SK-N-SH treated with all-trans-retinoic acid at 6 μM for 48 hours (cell line): ENCODE results near the gene GPR160.
"Not testable (repeated sequence)": the region's sequence is repeated elsewhere in the genome, so short reads cannot be mapped to it uniquely, and the experiment has no call there.

Experiments used
- ATAC-seq: fragments of 200-7000 bp; cut with Tn5 transposase; 3 replicates; pipeline ENCODE4 v1.9.1; 2020; ENCODE audit warnings: mild to moderate bottlenecking, moderate library complexity
- ARNTL ChIP-seq: fragments of 450-650 bp; formaldehyde crosslinking; IDR thresholded peaks from 2 replicates; pipeline ENCODE4 v1.5.0; 2020; ENCODE audit warnings: low read depth, mild to moderate bottlenecking, moderate library complexity, borderline replicate concordance
- BACH2 ChIP-seq: fragments of 250-450 bp; sonication (Bioruptor Pico); IDR thresholded peaks from 2 replicates; pipeline ENCODE4 v1.9.0; 2021; ENCODE audit warnings: mild to moderate bottlenecking, borderline replicate concordance
- CSDC2 ChIP-seq: fragments of 250-450 bp; sonication (Bioruptor Pico); IDR thresholded peaks from 2 replicates; pipeline ENCODE4 v1.5.0; 2020; ENCODE audit warnings: mild to moderate bottlenecking, moderate library complexity
- ESRRG ChIP-seq: fragments of 250-450 bp; sonication (Bioruptor Pico); IDR thresholded peaks from 2 replicates; pipeline ENCODE4 v1.6.1; 2021; ENCODE audit warnings: mild to moderate bottlenecking
- ISL1 ChIP-seq: fragments of 250-450 bp; sonication (Bioruptor Pico); IDR thresholded peaks from 2 replicates; pipeline ENCODE4 v2.1.2; 2022; ENCODE audit warnings: mild to moderate bottlenecking, moderate library complexity
- OSR1 ChIP-seq: fragments of 250-450 bp; sonication (Bioruptor Pico); IDR thresholded peaks from 2 replicates; pipeline ENCODE4 v1.8.0; 2022; ENCODE audit warnings: moderate library complexity, mild to moderate bottlenecking, inconsistent platforms
- PPARA ChIP-seq: fragments of 250-450 bp; sonication (Bioruptor Pico); IDR thresholded peaks from 2 replicates; pipeline ENCODE4 v1.5.0; 2020; ENCODE audit warnings: mild to moderate bottlenecking, borderline replicate concordance
- RARB ChIP-seq: fragments of 250-450 bp; sonication (Bioruptor Pico); IDR thresholded peaks from 2 replicates; pipeline ENCODE4 v1.8.0; 2021; ENCODE audit warnings: mild to moderate bottlenecking, moderate library complexity
- SNAI2 ChIP-seq: fragments of 250-450 bp; sonication (Bioruptor Pico); IDR thresholded peaks from 2 replicates; pipeline ENCODE4 v1.5.0; 2020; ENCODE audit warnings: mild to moderate bottlenecking, moderate library complexity
- TCF4 ChIP-seq: fragments of 250-450 bp; sonication (Bioruptor Pico); IDR thresholded peaks from 2 replicates; pipeline ENCODE4 v1.8.0; 2021; ENCODE audit warnings: mild to moderate bottlenecking, moderate library complexity, borderline replicate concordance
- ZC3H10 ChIP-seq: fragments of 250-450 bp; sonication (Bioruptor Pico); IDR thresholded peaks from 2 replicates; pipeline ENCODE4 v1.5.1; 2021; ENCODE audit warnings: mild to moderate bottlenecking, moderate library complexity
- ZFP30 ChIP-seq: fragments of 450-650 bp; formaldehyde crosslinking; IDR thresholded peaks from 2 replicates; pipeline ENCODE4 v1.5.0; 2022; ENCODE audit warnings: mild to moderate bottlenecking, moderate library complexity
- ZNF565 ChIP-seq: fragments of 450-650 bp; formaldehyde crosslinking; conservative IDR thresholded peaks from 2 replicates; pipeline ENCODE4 v1.5.0; 2020; ENCODE audit warnings: low read depth, mild to moderate bottlenecking, moderate library complexity
- ZNF8 ChIP-seq: fragments of 450-650 bp; formaldehyde crosslinking; IDR thresholded peaks from 2 replicates; pipeline ENCODE4 v1.5.0; 2020; ENCODE audit warnings: mild to moderate bottlenecking, moderate library complexity
- TF ChIP-seq, protein P1 (sequence below): fragments of 250-450 bp; sonication (Bioruptor Pico); IDR thresholded peaks from 2 replicates; pipeline ENCODE4 v1.8.0; 2020; ENCODE audit warnings: mild to moderate bottlenecking, moderate library complexity, borderline replicate concordance
- TF ChIP-seq, protein P2 (sequence below): fragments of 250-450 bp; sonication (Bioruptor Pico); IDR thresholded peaks from 2 replicates; pipeline ENCODE4 v1.5.1; 2021; ENCODE audit warnings: mild to moderate bottlenecking, moderate library complexity
- TF ChIP-seq, protein P3 (sequence below): fragments of 250-450 bp; sonication (Bioruptor Pico); IDR thresholded peaks from 2 replicates; pipeline ENCODE4 v1.8.0; 2021; ENCODE audit warnings: low read depth, mild to moderate bottlenecking, moderate library complexity, borderline replicate concordance
- TF ChIP-seq, protein P4 (sequence below): fragments of 250-450 bp; sonication (Bioruptor Pico); IDR thresholded peaks from 2 replicates; pipeline ENCODE4 v1.5.1; 2020; ENCODE audit warnings: low read depth, mild to moderate bottlenecking, moderate library complexity
- TF ChIP-seq, protein P5 (sequence below): fragments of 250-450 bp; sonication (Bioruptor Pico); IDR thresholded peaks from 2 replicates; pipeline ENCODE4 v1.5.0; 2020; ENCODE audit warnings: mild to moderate bottlenecking, moderate library complexity

GPR160 gene

DNA sequence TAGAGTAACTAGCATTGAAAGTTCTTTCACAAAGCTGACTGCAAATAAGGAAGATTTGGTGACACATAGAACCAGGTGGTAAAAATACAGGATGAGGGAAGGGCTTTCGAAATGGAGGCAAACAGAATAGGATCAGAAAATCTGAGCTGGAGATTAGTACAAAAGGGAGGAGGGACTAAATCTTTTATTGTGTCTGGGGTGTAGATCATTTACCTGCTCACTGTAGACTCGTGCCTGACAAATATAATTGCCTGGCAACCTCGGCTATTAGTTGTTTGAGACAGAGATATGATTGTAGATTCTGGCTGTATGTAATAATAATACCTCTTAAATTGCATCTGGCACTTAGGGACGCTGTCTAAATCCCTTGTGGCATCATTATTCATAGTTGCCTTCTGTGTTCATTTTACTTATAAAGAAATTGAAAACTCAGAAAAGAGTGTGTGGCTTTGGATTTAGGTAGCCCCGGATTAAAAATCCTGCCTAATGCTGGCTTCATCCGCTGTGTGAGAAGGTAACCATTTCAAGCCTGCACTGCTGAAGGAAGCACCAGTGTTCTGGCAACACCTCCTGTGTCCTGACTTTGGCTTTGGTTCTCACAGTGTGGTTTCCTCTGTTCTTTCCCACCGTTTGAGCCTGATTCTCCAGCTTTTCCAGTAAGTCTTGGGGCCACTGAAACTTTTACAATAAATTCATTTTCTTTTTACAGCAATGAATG lies 25.0 kb upstream of the GPR160 start:
- TF ChIP-seq TCF4 (CRISPR knock-in tag): no peak
- TF ChIP-seq ZNF8 (CRISPR knock-in tag): no peak
- TF ChIP-seq, protein P1, sequence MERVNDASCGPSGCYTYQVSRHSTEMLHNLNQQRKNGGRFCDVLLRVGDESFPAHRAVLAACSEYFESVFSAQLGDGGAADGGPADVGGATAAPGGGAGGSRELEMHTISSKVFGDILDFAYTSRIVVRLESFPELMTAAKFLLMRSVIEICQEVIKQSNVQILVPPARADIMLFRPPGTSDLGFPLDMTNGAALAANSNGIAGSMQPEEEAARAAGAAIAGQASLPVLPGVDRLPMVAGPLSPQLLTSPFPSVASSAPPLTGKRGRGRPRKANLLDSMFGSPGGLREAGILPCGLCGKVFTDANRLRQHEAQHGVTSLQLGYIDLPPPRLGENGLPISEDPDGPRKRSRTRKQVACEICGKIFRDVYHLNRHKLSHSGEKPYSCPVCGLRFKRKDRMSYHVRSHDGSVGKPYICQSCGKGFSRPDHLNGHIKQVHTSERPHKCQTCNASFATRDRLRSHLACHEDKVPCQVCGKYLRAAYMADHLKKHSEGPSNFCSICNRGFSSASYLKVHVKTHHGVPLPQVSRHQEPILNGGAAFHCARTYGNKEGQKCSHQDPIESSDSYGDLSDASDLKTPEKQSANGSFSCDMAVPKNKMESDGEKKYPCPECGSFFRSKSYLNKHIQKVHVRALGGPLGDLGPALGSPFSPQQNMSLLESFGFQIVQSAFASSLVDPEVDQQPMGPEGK (CRISPR knock-in tag): no peak
- no peak for TF ChIP-seq ZNF565 (CRISPR knock-in tag)
- TF ChIP-seq PPARA (CRISPR knock-in tag): no peak
- TF ChIP-seq, protein P2, sequence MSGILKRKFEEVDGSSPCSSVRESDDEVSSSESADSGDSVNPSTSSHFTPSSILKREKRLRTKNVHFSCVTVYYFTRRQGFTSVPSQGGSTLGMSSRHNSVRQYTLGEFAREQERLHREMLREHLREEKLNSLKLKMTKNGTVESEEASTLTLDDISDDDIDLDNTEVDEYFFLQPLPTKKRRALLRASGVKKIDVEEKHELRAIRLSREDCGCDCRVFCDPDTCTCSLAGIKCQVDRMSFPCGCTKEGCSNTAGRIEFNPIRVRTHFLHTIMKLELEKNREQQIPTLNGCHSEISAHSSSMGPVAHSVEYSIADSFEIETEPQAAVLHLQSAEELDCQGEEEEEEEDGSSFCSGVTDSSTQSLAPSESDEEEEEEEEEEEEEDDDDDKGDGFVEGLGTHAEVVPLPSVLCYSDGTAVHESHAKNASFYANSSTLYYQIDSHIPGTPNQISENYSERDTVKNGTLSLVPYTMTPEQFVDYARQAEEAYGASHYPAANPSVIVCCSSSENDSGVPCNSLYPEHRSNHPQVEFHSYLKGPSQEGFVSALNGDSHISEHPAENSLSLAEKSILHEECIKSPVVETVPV (CRISPR knock-in tag): no peak
- no peak for TF ChIP-seq ZFP30 (CRISPR knock-in tag)
- no peak for TF ChIP-seq BACH2 (CRISPR knock-in tag)
- TF ChIP-seq ESRRG (CRISPR knock-in tag): no peak
- TF ChIP-seq, protein P3, sequence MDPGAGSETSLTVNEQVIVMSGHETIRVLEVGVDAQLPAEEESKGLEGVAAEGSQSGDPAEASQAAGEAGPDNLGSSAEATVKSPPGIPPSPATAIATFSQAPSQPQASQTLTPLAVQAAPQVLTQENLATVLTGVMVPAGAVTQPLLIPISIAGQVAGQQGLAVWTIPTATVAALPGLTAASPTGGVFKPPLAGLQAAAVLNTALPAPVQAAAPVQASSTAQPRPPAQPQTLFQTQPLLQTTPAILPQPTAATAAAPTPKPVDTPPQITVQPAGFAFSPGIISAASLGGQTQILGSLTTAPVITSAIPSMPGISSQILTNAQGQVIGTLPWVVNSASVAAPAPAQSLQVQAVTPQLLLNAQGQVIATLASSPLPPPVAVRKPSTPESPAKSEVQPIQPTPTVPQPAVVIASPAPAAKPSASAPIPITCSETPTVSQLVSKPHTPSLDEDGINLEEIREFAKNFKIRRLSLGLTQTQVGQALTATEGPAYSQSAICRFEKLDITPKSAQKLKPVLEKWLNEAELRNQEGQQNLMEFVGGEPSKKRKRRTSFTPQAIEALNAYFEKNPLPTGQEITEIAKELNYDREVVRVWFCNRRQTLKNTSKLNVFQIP: no peak
- no peak for TF ChIP-seq ARNTL (CRISPR knock-in tag)
- no peak for TF ChIP-seq SNAI2
- TF ChIP-seq, protein P4, sequence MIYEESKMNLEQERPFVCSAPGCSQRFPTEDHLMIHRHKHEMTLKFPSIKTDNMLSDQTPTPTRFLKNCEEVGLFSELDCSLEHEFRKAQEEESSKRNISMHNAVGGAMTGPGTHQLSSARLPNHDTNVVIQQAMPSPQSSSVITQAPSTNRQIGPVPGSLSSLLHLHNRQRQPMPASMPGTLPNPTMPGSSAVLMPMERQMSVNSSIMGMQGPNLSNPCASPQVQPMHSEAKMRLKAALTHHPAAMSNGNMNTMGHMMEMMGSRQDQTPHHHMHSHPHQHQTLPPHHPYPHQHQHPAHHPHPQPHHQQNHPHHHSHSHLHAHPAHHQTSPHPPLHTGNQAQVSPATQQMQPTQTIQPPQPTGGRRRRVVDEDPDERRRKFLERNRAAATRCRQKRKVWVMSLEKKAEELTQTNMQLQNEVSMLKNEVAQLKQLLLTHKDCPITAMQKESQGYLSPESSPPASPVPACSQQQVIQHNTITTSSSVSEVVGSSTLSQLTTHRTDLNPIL (CRISPR knock-in tag): no peak
- TF ChIP-seq, protein P5, sequence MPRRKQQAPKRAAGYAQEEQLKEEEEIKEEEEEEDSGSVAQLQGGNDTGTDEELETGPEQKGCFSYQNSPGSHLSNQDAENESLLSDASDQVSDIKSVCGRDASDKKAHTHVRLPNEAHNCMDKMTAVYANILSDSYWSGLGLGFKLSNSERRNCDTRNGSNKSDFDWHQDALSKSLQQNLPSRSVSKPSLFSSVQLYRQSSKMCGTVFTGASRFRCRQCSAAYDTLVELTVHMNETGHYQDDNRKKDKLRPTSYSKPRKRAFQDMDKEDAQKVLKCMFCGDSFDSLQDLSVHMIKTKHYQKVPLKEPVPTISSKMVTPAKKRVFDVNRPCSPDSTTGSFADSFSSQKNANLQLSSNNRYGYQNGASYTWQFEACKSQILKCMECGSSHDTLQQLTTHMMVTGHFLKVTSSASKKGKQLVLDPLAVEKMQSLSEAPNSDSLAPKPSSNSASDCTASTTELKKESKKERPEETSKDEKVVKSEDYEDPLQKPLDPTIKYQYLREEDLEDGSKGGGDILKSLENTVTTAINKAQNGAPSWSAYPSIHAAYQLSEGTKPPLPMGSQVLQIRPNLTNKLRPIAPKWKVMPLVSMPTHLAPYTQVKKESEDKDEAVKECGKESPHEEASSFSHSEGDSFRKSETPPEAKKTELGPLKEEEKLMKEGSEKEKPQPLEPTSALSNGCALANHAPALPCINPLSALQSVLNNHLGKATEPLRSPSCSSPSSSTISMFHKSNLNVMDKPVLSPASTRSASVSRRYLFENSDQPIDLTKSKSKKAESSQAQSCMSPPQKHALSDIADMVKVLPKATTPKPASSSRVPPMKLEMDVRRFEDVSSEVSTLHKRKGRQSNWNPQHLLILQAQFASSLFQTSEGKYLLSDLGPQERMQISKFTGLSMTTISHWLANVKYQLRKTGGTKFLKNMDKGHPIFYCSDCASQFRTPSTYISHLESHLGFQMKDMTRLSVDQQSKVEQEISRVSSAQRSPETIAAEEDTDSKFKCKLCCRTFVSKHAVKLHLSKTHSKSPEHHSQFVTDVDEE (CRISPR knock-in tag): no peak
- no peak for ATAC-seq

DNA sequence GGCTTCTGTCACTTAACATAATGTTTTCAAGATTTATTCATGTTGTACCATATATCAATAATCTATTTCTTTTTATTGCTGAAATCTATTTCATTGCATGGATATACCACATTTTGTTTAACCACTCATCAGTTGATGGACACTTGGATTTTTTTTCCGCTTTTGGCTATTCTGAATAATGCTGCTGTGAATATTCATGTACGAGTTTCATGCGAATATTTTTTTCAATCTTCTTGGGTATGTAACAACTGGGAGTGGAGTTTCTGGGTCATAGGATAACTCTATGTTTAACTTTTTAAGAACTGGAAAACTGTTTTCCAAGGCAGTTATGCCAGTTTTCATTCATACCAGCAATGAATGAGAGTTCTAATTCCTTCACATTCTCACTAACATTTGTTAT lies 21.7 kb upstream of the GPR160 start:
- ATAC-seq: no peak
- TF ChIP-seq ZNF8 (CRISPR knock-in tag): peak; percentile 51
- TF ChIP-seq ESRRG (CRISPR knock-in tag): no peak
- TF ChIP-seq ARNTL (CRISPR knock-in tag): no peak
- TF ChIP-seq, all 23 proteins: peak for 1

DNA sequence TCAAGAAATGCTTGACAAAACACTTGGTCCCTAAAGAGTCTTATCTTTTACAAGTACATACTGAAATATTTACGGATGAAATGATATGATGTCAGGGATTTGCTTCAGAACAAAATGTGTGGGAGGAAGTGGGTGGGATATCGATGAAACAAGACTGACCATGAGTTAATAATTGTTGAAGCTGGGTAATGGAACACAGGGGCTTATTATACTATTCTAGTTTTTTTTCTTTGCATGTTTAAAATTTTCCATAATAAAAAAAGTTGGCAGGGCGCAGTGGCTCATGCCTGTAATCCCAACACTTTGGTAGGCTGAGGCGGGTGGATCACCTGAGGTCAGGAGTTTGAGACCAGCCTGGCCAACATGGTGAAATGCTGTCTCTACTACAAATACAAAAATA lies 18.5 kb upstream of the GPR160 start:
- ATAC-seq: not testable (repeated sequence)

DNA sequence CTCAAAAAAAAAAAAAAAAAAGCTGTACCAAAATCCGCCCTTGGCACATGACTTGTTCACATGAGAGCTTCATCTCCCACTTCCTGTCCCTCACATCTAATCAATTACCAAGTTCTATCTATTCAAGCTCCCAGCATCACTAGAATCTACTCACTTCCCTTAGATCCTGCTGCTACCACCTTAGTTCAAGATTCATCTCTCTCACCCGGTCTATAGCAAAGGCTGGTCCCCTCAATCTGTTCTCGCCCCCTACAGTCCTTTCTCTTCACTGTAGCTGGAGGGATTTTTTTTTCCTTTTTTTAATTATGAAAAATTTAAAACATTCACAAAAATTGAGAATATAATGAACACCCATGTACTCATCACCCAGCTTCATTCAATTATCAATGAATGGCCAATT lies 16.7 kb upstream of the GPR160 start:
- ATAC-seq: no peak
- TF ChIP-seq RARB (CRISPR knock-in tag): no peak
- no peak for TF ChIP-seq ZC3H10 (CRISPR knock-in tag)
- TF ChIP-seq ARNTL (CRISPR knock-in tag): no peak
- TF ChIP-seq ZNF8 (CRISPR knock-in tag): no peak
- TF ChIP-seq ZNF565 (CRISPR knock-in tag): no peak
- TF ChIP-seq, protein P1 (CRISPR knock-in tag): no peak
- TF ChIP-seq, protein P5 (CRISPR knock-in tag): no peak
- no peak for TF ChIP-seq ZFP30 (CRISPR knock-in tag)
- TF ChIP-seq OSR1: no peak
- TF ChIP-seq CSDC2 (CRISPR knock-in tag): no peak
- TF ChIP-seq ISL1: no peak
- TF ChIP-seq, protein P4 (CRISPR knock-in tag): no peak
